Retina (tissue), 1 donor: ENCODE results near the gene PPP1R10.
A peak's percentile ranks its signal among the peaks of the same experiment; 100 is the strongest.

ENCODE experiments used
- DNase-seq: peaks from one replicate; pipeline ENCODE4 v3.0.0-alpha.2; 2016

PPP1R10 gene

GRCh38 chr6:30618270-30618797 lies 1.3 kb upstream of the PPP1R10 start:
- no peak for DNase-seq

GRCh38 chr6:30617565-30618269 lies 674 bp upstream of the PPP1R10 start, which contains the start of gene MRPS18B:
TSS of gene MRPS18B (plus strand) at chr6:30617840. CDS start at chr6:30617866, 26 bp downstream.
- peak; percentile 99 for DNase-seq

DNA sequence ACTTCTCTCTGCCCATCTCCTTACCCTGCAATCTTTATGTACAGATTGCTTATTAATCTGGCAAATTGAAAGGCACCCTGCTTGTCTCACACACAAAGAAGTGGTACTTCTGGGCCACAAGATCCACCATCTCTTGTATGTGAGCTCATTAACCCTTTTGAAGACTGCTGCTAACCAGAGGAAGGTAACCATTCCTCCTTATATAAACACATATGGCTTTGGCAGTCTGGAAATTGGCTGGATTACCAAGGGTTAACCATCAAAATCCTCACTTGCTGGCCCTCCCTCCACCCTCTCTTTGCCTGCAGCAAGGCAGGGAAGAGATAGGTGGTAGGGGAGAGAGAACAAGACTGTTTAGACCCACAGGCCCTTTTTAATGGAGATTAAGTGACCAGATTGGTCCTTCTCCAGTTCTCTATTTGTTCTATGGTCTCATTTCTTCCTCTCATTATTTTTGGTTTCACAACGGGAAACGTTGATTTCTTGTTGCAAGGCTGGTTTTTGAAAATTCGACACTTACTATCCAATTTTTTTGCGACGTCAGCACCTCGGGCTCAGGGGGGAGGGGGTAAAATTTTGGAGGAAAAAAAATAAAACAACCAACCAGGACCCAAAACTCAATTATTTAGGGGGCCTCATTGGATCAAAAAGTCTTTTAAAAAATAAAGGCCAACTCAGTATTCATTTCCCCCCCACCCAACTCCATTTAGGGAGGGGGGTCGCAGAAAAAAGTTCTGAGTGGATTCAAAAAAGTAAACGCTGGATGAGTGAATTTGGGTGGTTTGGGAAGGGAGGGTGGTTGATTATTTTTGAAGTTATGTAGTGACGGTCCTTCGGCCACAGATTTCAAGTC lies 859 bp downstream of the PPP1R10 start:
- peak; percentile 78 for DNase-seq

DNA sequence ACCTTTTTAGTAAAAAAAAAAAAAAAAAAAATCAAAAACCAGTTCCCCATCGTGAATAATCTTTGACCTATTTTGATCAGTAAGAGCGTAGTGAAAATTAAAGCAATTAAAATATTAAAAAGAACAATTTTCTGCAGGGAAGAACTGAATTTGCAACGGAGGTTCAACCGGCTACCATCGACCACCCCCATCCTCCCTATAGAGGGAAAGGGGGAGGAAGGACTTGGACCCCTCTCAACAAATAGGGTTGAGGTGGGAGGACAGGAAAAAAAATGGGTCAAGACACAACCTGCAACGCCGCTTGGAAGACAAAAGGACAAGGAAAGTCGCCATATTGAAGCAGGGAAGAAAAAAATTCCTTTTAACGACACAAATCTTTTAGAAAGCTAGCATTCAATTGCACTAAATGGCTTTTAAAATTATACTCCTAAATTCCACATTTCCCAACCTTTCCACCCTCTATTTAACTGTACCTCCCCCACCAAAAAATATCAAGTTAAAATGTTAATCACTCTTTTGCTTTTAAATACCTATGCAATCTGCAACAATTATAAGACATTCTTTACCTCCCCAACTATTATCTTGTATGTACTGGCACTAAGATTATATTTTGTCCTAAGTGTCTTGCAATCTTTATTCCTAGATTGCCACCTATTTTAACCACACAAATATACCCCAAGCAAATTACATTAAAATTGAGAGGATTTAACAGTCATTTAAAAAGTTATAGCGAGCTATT lies 1.7 kb downstream of the PPP1R10 start:
- no peak for DNase-seq

DNA sequence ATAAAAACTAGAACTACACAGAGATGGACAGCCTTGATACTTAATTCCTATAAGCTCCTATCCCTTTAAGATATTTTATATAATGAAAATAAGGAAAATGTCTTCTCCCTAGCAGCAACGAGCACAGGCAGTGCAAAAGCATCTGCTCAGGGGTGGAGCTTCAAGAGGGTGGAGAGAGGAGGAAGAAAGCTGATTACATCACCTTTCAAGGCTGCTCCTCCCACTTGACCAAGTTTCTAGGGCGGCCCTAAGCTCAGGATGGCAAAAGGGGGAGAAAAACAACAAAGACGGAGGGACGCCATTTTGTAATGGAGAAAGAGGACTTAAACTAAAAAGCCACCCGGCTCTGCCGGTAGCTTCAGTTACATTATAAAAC lies 2.2 kb downstream of the PPP1R10 start:
- peak; percentile 95 for DNase-seq

DNA sequence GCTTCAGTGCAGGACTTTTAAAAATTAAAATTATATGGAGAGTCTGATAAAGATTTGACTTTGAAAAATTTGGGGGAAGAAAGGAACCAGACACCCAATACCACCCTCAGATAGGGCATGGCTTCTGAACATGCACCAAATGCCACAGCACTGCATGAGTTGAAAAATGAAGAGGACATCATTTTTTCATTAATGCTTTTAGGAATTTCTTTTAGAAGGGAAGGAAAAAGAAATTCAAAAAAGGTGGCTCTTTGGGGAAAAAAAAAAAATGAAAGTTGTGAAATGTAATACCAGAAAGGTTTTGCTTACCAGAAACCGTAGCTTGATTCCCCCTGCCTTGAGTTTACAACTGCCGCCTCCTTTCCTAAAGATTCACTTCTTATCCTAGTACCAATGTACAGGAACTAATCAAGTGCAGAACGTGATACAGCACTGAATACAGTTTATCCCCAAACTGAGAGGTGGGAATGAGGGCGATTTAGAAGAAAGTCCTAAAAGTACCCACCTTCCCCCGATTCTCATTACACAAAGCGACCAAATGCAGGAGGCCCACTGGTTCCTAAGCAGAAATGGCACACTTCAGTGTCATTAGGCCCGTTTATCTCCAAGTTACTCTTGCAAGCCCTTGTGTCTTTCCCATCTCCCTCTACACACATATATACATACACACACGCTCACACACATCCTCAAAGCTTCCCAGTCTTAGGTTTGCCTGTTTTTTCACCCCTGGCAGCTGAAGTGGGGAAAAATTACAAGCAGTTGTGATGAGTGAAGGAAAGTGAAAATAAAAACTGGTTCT lies 2.8 kb downstream of the PPP1R10 start:
- DNase-seq = peak; percentile 52

DNA sequence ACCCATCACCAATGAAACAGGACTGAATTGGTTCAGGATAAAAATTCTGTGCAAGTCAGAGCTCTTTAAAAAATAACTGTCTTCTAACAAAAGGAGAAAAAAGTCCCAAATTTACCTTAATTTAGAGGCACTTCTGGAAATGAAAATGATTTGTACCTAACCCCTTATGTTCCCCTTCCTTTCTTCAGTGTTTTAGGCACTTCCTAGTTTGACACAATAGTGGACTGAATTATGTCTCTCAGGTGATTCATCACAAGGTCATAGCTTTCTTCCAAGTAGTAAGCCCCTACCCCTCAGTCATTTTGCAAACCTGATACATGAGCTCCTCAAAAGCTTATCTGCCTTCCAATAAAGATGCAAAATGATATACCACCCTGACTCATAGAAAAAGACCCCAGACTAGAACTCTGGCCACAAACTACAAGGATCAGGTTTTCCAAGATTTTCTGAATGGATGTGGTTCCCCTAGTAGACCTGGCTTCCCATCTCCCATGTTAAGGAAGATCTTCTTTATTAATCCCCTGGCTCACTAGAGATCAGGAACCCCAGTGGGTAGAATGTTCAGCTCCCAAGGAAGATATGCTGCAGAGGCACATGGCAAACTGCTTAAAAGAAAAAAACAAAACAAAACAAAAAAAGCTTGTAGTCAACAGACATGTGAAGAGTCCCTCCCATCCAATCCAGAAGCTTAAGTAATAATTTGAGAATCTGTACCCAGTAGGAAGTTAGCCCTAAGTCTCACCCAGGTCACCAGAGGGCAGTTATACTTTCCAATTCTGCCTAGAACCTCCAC lies 3.6 kb downstream of the PPP1R10 start:
- no peak for DNase-seq

DNA sequence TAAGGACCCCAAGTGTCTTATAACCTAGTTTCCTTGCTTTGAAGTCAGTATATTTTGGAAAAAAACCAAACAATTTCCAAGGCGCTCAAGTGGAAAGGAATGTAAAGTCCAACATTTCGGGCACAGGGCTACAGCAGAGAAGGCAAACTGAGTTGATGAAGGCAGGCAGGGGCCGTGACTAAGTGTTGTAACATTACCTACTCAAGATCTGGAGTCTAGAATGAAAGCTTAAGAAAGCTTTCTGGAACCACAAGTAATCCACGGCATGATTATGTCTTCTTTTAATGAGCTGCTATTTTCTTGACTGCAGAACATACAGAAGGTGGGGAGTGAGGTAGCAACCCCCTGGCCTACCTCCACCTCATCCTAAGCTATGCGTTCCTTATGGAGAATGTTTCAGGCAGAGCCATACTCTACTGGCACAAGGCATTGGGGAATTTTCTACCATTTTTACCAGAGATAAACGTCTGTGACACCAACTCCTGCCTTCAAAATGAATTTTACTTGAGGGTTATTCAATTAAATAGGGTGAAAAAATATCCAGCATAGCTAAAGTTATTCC lies 4.3 kb downstream of the PPP1R10 start:
- no peak for DNase-seq

DNA sequence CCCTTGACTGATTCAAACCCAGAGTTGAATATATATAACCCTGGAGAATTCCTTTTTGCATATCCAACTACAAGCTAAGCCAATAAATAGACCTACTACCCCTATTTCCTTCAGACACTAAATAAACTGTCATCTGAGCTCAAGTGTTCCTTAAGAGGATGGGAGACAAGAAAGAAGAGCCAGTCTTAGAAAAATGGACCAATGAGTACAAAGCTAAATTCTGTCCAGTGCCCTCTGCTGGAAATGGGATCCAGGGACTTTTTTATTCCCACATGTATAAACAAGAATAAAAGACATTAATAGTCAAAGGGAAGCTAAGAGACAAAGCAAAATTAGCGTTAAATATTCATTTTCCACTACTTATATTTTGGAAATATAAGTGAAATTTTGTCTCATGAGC lies 4.8 kb downstream of the PPP1R10 start:
- no peak for DNase-seq

DNA sequence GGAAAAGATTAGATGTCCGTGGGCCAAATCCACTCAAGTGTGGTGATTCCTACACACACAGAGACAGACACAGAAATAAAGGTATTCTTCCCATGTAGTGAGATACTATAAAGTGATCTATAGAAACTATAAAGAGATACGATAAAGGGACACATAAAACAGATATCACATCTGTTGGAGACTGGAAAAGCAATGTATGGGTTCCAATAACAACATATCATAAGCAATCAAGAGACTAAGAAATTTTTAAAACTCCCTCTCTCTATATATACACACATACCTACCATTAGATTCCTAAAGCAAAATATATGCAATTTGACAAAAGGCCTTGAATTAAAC lies 5.2 kb downstream of the PPP1R10 start:
- no peak for DNase-seq

DNA sequence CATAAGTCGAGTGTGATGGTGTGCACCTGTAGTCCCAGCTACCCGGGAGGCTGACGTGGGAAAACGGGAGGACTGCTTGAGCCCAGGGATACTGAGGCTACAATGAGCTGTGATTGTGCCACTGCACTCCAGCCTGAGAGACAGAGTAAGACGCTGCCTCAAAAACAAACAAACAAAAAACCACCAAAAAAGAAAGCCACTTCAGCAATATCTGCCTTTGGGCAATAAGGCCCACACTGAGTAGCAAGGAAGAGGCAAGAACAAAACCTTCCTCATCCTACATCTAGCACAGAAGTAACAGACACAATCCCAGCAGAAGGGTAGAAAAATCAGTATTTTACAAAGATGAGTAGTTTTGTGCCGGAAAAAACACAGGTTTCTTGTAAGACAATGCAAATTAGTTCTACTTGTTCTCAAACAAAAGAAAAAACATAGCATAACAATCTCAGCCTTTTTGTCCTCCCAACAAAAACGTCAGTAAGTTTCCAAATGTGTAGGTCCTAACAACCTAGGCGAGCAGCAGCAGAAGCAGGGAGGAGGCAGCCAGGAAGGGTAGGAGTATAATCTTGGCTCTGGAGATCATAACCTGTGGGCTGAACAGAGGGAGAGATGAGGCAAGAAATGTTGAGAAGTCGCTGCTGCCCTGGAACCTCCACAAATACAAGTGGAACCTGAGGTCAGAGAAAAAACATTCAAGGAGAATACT lies 5.7 kb downstream of the PPP1R10 start:
- DNase-seq = no peak

- DNase-seq = no peak
Observed at GRCh38 chr6:30610065-30610464, 7.0 kb downstream of the PPP1R10 start.

DNA sequence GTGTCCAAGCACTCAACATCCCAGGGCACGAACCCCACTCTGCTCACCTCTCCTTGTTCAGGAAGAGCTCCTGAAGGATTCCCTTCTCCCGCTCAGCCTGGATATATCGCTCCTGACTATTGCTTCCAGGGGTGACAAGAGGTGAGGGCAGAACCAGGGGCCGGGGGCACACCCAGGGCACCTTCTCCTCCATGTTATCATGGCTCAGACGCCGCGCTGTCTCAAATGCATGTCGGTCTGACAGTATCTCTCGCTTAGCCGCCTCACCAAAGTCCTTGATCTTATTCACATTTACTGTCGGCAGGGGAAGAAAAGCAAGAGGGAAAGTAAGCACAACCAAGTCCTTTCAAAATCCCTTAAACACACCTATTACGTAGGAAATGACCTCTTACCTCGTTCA lies 13.1 kb downstream of the PPP1R10 start:
- DNase-seq = no peak

GRCh38 chr6:30601815-30602641 lies 15.0 kb downstream of the PPP1R10 start:
- no peak for DNase-seq

DNA sequence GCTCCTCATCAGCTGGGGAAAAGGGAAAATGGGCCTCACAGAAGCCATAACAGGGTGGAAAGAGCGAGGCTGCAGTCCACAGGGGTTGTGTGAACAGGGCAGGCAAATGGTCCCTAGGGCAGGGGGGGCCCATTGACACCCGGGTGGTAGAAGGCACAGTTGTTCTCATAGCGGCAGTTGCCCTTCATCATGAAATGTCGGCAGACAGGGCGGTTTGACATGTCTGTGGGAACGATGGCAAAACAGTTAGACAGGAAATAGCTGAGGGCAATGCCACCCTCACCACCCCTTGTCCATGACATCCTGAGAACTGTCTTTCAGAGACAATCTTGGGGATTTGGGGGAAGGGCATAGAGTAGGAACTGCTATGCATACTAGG lies 15.6 kb downstream of the PPP1R10 start:
- DNase-seq = no peak

DNA sequence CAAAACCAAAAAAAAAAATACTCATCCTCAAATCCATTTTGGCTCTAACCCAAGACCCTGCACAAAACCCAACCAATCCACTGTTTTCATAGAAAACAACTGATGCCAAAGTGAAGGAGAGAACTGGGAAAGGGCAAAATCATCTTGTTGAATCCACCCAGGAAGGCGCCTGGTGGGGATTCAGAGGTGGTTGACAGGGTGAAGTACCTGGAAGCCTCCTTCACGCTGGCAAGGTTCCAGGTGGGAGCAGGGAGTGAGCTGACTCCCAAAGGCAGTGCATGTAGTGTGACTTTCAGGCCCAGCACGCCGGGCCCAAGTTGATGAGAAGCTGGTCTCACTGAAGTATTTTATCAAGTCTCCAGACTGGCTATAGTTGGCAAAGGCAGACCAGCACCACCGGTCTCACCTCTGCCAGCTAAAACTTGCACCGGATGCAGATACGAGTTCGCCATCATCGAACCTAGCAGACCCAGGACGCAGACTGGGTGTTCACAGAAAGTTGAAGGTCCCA lies 16.5 kb downstream of the PPP1R10 start:
- no peak for DNase-seq

DNA sequence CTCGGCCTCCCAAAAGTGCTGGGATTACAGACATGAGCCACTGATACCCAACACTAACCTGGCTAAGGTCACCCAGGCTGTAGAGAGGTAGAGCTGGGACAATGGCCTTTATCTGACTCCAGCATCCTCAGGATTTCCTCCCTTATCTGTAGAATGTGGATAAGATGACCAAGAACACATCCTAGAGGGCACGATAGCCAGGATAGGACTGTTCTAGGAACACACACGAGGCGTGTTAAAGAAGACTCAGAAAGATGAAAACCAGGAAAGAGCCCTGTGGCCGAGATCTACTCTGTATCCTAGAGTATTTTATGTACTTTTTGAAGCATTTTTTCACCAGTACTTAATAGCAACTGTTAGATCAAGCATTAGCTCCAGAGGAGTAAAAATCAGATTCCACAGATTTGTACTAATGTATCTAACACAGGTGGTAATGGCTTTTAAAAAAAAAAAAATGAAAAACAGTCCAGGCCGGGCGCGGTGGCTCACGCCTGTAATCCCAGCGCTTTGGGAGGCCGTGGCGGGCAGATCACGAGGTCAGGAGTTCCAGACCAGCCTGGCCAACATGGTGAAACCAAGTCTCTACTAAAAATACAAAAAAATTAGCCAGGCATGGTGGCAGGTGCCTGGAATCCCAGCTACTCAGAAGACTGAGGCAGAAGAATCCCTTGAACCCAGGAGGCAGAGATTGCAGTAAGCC lies 17.3 kb downstream of the PPP1R10 start:
- DNase-seq = no peak

- no peak for DNase-seq
Observed at GRCh38 chr6:30598912-30599624, 18.0 kb downstream of the PPP1R10 start.
